Psoas muscle (tissue), 8 donors: ENCODE measurements around the gene AP1M2. TPM values are rescaled to one million over a fixed set of nuclear protein-coding genes. Genes with fewer than 3 reads are reported as not detected.
A peak's percentile ranks its signal among the peaks of the same experiment; 100 is the strongest.

Experiments
- ATAC-seq, 4 donors: fragments of 200-7000 bp; cut with Tn5 transposase; one replicate each; pipeline ENCODE4 v1.9.1; 2020; ENCODE audit warnings: moderate library complexity in 3 of 4, mild to moderate bottlenecking in 2 of 4
- DNase-seq, 2 donors: peaks; one replicate each; pipeline ENCODE4 v3.0.0-alpha.2; 2020
- H3K27ac ChIP-seq: fragments of 200-600 bp; one replicate; pipeline ENCODE4 v1.8.0; 2022
- H3K27me3 ChIP-seq, 3 donors: fragments of 200-600 bp in 1 of 3; one replicate each; pipeline versions ENCODE4 v1.6.1 to v1.8.0; 2013 to 2022; ENCODE audit warnings: low read length in 2 of 3, mild to moderate bottlenecking in 2 of 3, moderate library complexity in 1 of 3; ENCODE audit not compliant: insufficient read depth in 3 of 3
- H3K36me3 ChIP-seq, 2 donors: fragments of 200-600 bp in 1 of 2; one replicate each; pipeline versions ENCODE4 v1.6.1 to v1.8.0; 2013 to 2022; ENCODE audit warnings: low read depth in 1 of 2, mild to moderate bottlenecking in 1 of 2, moderate library complexity in 1 of 2; ENCODE audit not compliant: insufficient read depth in 1 of 2
- H3K4me1 ChIP-seq: fragments of 200-600 bp; one replicate; pipeline ENCODE4 v1.8.0; 2022
- H3K4me3 ChIP-seq: fragments of 200-600 bp; one replicate; pipeline ENCODE4 v1.8.0; 2022; ENCODE audit warnings: mild to moderate bottlenecking
- H3K9me3 ChIP-seq: fragments of 200-600 bp; one replicate; pipeline ENCODE4 v1.8.0; 2022
- WGBS, 3 donors: extraction: QIAGEN DNeasy Blood & Tissue Kit; methylation state at CpG; one replicate each; pipeline versions ENCODE4 v1.1.6 to v1.1.7; 2013; 5-methylcytosine and 5-hydroxymethylcytosine counted together
- intact Hi-C, 2 donors: fragments of 100-400 bp; cut with DNase I; formaldehyde crosslinking; loops; one replicate each; pipeline versions ENCODE4 v1.11.0 to v1.14.2; 2022
- polyA plus RNA-seq, 3 donors: library from polyadenylated mRNA; stranded (reverse); fragments of 200-250 nt; gene quantifications; one replicate each; pipeline ENCODE4 v1.2.3, GENCODE V29; 2013
- total RNA-seq, 4 donors: library from RNA; stranded (reverse); fragmentation: NEBNext Ultra II Directional in 2 of 4; extraction: Animal tissue kit (Norgen Biotek cat#: 25700) in 2 of 4; gene quantifications; one replicate each; pipeline versions ENCODE4 v1.2.1 to v1.2.4, GENCODE V29; 2021 to 2023
- TF ChIP-seq, protein P1 (sequence below): fragments of 200-600 bp; IDR thresholded peaks from one replicate; pipeline ENCODE4 v1.8.0; 2022; ENCODE audit warnings: antibody characterized with exemption
- donor health status: healthy with polysubstance abuse.
- donor health status: DM: no; HTN: no; CAD: no; lungs with moderate emphysema.
- donor health status: Bipolar disorder and iron deficiency.
- donor health status: healthy.
- donor health status: DM: yes; HTN: yes; CAD: no.
- donor health status: DM: no; HTN: no; CAD: no.
- donor health status: DM: no; HTN: no; CAD: no.
- donor health status: DM: yes; HTN: yes; CAD: no.

AP1M2 gene
- total and polyA plus RNA-seq, 7 donors, result 0.13 TPM; not detected in 6

DNA sequence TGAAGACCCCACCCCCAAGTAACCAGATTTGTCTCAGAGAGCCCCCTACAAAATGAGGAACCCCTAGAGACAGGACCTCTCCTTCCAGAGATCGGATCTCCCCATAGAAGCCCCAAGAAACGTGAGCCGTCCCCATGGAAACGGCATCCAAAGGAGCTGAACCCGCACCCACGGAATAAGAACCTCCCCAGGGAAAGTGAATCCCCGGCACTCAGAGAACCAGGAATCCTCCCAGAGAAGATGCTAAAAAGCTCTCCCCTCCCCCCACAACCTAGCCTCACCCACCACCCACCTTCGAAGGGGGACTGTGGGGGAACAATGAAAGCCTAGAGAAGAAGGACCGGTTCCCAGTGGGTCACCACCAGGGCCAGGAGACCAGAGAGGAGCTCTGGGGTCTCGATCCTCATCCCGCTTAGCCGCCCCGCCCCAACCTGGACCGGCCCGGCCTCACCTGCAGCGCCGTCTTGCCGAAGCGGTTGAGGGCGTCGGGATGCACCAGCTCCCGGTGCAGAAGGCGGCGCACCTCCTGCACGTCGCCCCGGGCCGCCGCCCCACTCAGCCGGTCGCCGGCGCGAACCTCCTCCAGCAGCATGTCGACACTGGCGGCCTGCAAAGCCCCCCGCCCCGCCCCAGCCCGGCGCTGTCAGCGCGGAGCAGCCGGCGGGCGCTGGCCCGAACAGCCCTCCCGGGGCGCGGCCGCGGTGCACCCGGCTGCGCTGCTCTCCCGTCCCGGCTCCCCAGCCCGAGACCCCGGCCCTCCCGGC is 18.9 kb downstream of the AP1M2 start:
- Histone ChIP-seq H3K27ac (peak overlapping the region; percentile 74), H3K9me3 (no peaks in the 10 kb centered on the region), H3K4me1 (peaks cover 38% of the 10 kb centered on the region), H3K36me3 (peaks cover 0 to 8% of the 10 kb centered on the region in 2 donors), H3K4me3 (peak overlapping the region; percentile 92), H3K27me3 (no peaks in the 10 kb centered on the region)
- intact Hi-C loops, result loop anchor here in 1 of 2 donors (5.0 kb wide), 2 partner anchors 66 to 166 kb away; partner anchors contain the start of genes CDC37 and KEAP1
- WGBS, 3 donors, result 2 to 4% (median 3%) methylated on average over 43 to 58 of the region's 58 CpGs
- DNase-seq, result peak in 1 of 2 donors; percentile 62
- TF ChIP-seq, protein P1, sequence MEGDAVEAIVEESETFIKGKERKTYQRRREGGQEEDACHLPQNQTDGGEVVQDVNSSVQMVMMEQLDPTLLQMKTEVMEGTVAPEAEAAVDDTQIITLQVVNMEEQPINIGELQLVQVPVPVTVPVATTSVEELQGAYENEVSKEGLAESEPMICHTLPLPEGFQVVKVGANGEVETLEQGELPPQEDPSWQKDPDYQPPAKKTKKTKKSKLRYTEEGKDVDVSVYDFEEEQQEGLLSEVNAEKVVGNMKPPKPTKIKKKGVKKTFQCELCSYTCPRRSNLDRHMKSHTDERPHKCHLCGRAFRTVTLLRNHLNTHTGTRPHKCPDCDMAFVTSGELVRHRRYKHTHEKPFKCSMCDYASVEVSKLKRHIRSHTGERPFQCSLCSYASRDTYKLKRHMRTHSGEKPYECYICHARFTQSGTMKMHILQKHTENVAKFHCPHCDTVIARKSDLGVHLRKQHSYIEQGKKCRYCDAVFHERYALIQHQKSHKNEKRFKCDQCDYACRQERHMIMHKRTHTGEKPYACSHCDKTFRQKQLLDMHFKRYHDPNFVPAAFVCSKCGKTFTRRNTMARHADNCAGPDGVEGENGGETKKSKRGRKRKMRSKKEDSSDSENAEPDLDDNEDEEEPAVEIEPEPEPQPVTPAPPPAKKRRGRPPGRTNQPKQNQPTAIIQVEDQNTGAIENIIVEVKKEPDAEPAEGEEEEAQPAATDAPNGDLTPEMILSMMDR, result no peak
- ATAC-seq, result peak in 1 of 4 donors; percentile 0

DNA sequence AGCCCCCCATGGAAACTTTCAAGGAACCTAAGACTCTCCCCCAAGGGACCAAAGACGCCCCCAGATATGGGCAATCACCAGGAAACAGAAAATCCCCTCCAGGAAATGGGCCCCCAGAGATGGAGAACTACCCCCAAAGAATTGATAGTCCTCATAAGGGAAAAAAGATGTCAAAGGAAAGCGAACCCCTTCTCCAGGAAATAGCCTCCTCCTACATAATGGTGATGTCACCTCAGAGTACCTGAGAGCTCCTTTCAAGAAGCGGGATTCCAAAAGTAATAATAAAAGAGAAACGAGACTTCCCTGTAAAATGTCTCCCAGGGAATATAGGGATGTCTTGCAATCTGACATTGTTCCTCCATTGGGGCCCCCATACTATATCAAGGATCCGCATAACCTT is 19.5 kb downstream of the AP1M2 start:
- Histone ChIP-seq H3K27me3 (no peaks in the 10 kb centered on the region), H3K27ac (peak overlapping the region; percentile 74), H3K36me3 (peaks cover 0 to 10% of the 10 kb centered on the region in 2 donors), H3K4me3 (peak overlapping the region; percentile 92), H3K4me1 (peaks cover 38% of the 10 kb centered on the region), H3K9me3 (no peaks in the 10 kb centered on the region)
- TF ChIP-seq, protein P1, result no peak
- DNase-seq (no peak), ATAC-seq (no peak)
- 47 to 52% (median 47%) methylated on average over 5 of the region's 5 CpGs for WGBS, 3 donors
- intact Hi-C loops, result loop anchor here in 1 of 2 donors (5.0 kb wide), 2 partner anchors 65 to 165 kb away; partner anchors contain the start of genes CDC37 and KEAP1

DNA sequence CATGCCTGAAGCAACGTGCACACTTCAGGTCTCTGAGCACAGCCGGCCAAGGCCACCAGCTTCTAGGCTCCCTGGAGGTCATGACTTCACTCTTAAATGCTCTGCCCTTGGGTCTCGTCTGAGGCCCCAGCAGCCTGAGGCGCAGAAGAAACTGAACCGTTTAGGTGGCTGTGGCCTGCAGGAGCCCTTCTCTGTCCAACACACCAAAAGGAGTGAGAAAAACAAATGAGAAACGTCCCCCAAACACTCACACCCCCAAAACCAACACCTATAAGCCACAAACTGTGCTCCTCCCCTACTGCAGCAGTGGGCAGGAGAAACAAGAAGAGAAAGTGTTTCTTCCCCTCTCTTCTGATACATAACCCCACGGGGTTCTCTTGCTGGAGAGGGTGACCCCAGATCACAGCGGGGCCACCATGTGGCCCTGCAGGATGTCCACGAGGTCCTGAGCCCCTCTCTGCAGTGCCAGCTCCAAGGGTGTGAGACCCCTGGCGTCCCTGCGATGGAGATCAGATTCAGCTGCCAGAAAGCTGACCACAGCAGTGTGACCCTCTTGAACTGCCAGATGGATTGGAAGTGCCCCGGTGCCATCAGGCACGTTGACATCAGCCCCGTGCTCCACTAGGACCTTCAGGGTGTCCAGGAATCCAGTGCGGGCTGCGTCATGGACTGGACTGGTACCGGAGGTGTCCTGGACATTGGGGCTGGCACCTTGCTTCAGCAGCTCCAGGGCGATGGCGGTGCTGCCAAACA is 20.3 kb downstream of the AP1M2 start:
- TF ChIP-seq, protein P1, result no peak
- H3K4me3 ChIP-seq, result peak overlapping the region; percentile 92
- WGBS, 3 donors, result 55 to 60% (median 58%) methylated on average over 19 of the region's 19 CpGs
- peak overlapping the region; percentile 82 for H3K27ac ChIP-seq
- intact Hi-C loops, result loop anchor here in 1 of 2 donors (5.0 kb wide), 2 partner anchors 65 to 165 kb away; partner anchors contain the start of genes CDC37 and KEAP1
- H3K9me3 ChIP-seq, result no peaks in the 10 kb centered on the region
- no peak for ATAC-seq
- H3K36me3 ChIP-seq, result peaks cover 0 to 13% of the 10 kb centered on the region in 2 donors
- H3K4me1 ChIP-seq, result peaks cover 33% of the 10 kb centered on the region
- H3K27me3 ChIP-seq, result no peaks in the 10 kb centered on the region
- DNase-seq, result peak in 1 of 2 donors; percentile 63

DNA sequence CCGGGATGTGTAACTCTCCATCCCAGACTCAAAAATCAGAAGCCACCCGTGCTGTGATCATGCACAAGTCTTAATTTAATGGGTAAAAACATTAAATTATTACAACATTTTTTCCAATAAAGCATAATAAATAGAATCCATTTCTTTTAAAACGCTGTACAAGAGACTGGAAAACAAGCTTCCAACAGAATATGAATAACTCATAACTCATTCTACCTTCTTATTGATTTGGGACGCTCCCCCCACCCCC is 20.8 kb downstream of the AP1M2 start:
- H3K27me3 ChIP-seq, result no peaks in the 10 kb centered on the region
- H3K4me1 ChIP-seq, result peaks cover 33% of the 10 kb centered on the region
- DNase-seq, result no peak
- TF ChIP-seq, protein P1, result no peak
- ATAC-seq, result no peak
- intact Hi-C loops, result loop anchor here in 1 of 2 donors (5.0 kb wide), 2 partner anchors 64 to 164 kb away; partner anchors contain the start of genes CDC37 and KEAP1
- peaks cover 0 to 18% of the 10 kb centered on the region in 2 donors for H3K36me3 ChIP-seq
- H3K27ac ChIP-seq, result peak overlapping the region; percentile 82
- WGBS, 3 donors, result 3 to 7% (median 6%) methylated on average over 4 of the region's 4 CpGs
- peak overlapping the region; percentile 92 for H3K4me3 ChIP-seq
- no peaks in the 10 kb centered on the region for H3K9me3 ChIP-seq
